Activated B cell treated with CpG ODN at 0.5 μM for 24 hours (primary cell): Measurements from ENCODE around the gene ZSWIM5. TPM values are rescaled to one million over a fixed set of nuclear protein-coding genes. Genes with fewer than 3 reads are reported as not detected.

ENCODE experiments used
- ATAC-seq: fragments of 200-7000 bp; cut with Tn5 transposase; one replicate; pipeline ENCODE4 v1.10.0; 2021; ENCODE audit warnings: low read depth, mild to moderate bottlenecking, moderate library complexity
- CTCF ChIA-PET: fragments of 350-600 bp; sonication (Branson Sonifier 250); formaldehyde crosslinking; loops from one replicate; lab custom pipeline; 2021; ENCODE audit warnings: antibody characterized with exemption; lab: Charles Lee
- POLR2A ChIA-PET: fragments of 350-600 bp; sonication (Branson Sonifier 250); formaldehyde crosslinking; loops from one replicate; lab custom pipeline; 2021; ENCODE audit warnings: antibody characterized with exemption; lab: Charles Lee
- DNase-seq: peaks from one replicate; pipeline ENCODE4 v3.0.0; 2022
- H3K27ac Mint-ChIP-seq: one replicate; pipeline ENCODE4 v1.8.0; 2020; ENCODE audit warnings: mixed read lengths
- H3K27me3 Mint-ChIP-seq: one replicate; pipeline ENCODE4 v1.8.0; 2021; ENCODE audit warnings: mixed read lengths
- H3K36me3 Mint-ChIP-seq: one replicate; pipeline ENCODE4 v1.8.0; 2021; ENCODE audit warnings: low read depth, mixed read lengths
- H3K4me1 Mint-ChIP-seq: one replicate; pipeline ENCODE4 v1.8.0; 2021; ENCODE audit warnings: mixed read lengths
- H3K4me3 Mint-ChIP-seq: one replicate; pipeline ENCODE4 v1.8.0; 2020; ENCODE audit warnings: mild to moderate bottlenecking, mixed read lengths
- H3K9me3 Mint-ChIP-seq: one replicate; pipeline ENCODE4 v1.8.0; 2020; ENCODE audit warnings: mixed read lengths
- intact Hi-C: fragments of 100-400 bp; cut with micrococcal nuclease; formaldehyde crosslinking; loops from one replicate; pipeline ENCODE4 v1.15.1; 2024
- total RNA-seq: library from RNA; stranded (reverse); gene quantifications from 2 replicates; pipeline ENCODE4 v1.2.3, GENCODE V29; 2022
- TF ChIP-seq, protein P1 (sequence below): fragments of 200-600 bp; IDR thresholded peaks from one replicate; pipeline ENCODE4 v1.8.0; 2022; ENCODE audit warnings: antibody characterized with exemption, mild to moderate bottlenecking

Gene ZSWIM5
- total RNA-seq, 1 donor from 2014 or later = 1.6 TPM

DNA sequence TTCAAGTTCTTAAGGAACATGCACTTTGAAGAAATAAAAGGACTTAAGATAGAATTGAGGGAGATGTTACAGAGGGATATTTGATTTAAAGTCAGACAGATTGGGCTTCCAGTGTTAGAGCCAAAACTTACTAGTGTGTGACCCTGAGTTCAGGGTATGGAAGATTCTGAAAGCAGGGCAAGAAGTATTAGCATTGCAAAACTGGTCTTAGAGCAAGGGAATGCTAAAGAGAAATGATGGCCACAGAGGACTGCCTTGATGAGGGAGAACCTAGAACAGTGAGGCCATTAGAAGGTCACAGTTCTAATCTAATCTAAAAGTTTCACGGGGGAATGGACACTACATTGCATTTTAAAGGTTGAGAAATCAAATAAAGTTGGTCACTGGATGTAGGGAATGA lies 148.9 kb downstream of the ZSWIM5 start:
- Mint-ChIP-seq H3K9me3 (no peaks in the 10 kb centered on the region), H3K27ac (no peak overlapping the region), H3K4me3 (no peak overlapping the region), H3K4me1 (peaks cover 14% of the 10 kb centered on the region), H3K36me3 (no peaks in the 10 kb centered on the region), H3K27me3 (no peaks in the 10 kb centered on the region)
- TF ChIP-seq, protein P1, sequence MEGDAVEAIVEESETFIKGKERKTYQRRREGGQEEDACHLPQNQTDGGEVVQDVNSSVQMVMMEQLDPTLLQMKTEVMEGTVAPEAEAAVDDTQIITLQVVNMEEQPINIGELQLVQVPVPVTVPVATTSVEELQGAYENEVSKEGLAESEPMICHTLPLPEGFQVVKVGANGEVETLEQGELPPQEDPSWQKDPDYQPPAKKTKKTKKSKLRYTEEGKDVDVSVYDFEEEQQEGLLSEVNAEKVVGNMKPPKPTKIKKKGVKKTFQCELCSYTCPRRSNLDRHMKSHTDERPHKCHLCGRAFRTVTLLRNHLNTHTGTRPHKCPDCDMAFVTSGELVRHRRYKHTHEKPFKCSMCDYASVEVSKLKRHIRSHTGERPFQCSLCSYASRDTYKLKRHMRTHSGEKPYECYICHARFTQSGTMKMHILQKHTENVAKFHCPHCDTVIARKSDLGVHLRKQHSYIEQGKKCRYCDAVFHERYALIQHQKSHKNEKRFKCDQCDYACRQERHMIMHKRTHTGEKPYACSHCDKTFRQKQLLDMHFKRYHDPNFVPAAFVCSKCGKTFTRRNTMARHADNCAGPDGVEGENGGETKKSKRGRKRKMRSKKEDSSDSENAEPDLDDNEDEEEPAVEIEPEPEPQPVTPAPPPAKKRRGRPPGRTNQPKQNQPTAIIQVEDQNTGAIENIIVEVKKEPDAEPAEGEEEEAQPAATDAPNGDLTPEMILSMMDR = no peak
- ATAC-seq (no peak), DNase-seq (no peak)
- intact Hi-C loops = no loop called here
- ChIA-PET POLR2A (no interaction called here), CTCF (no interaction called here)

DNA sequence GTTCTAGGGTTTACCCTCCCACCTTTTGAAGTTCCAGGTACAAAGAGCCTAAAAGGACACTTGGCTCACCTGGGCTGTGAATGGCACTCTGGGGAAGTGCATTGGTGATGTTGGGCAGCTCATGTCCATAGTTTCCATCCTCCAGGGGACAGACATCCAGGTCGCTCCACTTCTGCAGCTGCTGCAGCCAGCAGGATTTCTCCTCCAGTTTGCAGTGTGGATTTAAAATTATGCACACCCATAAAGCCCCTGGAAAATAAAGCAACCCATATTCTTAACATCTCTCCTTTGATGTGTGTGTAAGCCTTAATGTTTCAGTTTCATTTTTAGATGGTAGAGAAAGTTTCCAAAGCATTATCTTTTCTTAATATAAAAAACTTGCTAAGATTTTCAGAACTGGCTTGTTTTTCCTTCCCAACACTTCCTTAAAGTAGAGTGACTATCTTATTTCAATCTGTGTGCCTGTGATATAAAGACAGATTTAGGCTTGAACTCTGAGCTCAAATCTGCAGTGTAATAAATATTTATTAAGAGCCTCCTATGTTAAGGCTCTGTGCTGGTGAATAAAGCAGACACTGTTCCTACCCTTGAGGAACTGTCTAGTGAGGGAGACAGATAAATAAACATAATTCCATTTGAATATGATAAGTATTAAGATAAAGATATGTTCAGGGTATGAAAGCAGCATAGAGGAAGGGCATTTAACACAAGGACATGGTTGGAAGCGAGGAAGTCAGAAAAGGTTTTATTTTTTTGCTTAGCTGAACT lies 155.2 kb downstream of the ZSWIM5 start:
- no peaks in the 10 kb centered on the region for H3K27me3 Mint-ChIP-seq
- ATAC-seq (peak; percentile 42), DNase-seq (no peak)
- H3K36me3 Mint-ChIP-seq = no peaks in the 10 kb centered on the region
- POLR2A ChIA-PET = interaction anchor here (0.6 to 1.3 kb wide), 4 partner anchors 21 to 293 kb away, joined by 3 to 6 read pairs (median 4); no protein-coding TSS in a partner anchor
- intact Hi-C loops = no loop called here
- H3K27ac Mint-ChIP-seq = peak overlapping the region; percentile 87
- CTCF ChIA-PET = interaction anchor here (1.4 to 1.7 kb wide), 3 partner anchors 33 to 249 kb away, joined by 3 to 4 read pairs (median 4); no protein-coding TSS in a partner anchor
- H3K4me1 Mint-ChIP-seq = peaks cover 30% of the 10 kb centered on the region
- H3K9me3 Mint-ChIP-seq = no peaks in the 10 kb centered on the region
- TF ChIP-seq, protein P1 = no peak
- peak overlapping the region; percentile 64 for H3K4me3 Mint-ChIP-seq

DNA sequence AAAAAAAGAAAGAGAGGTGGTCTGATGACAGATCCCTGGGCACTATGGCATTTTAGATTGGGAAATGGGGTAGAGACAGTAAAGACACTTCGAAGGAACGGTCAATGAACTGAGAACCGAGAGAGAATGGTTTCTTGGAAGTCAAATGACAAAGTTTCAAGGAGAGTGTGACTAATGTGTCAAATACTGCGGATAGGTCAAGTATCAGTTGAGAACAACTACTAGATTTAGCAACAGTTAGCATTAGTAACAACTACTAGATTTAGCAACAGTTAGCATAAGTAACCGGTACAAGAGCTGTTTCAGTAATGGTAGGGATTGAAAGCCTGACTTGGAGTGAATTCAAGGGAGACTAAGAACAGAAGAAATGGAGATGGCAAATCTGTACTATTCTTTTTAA lies 159.4 kb downstream of the ZSWIM5 start:
- intact Hi-C loops = no loop called here
- no peak overlapping the region for H3K27ac Mint-ChIP-seq
- H3K27me3 Mint-ChIP-seq = no peaks in the 10 kb centered on the region
- ATAC-seq (no peak), DNase-seq (no peak)
- no peaks in the 10 kb centered on the region for H3K9me3 Mint-ChIP-seq
- H3K36me3 Mint-ChIP-seq = no peaks in the 10 kb centered on the region
- H3K4me1 Mint-ChIP-seq = peaks cover 14% of the 10 kb centered on the region
- no peak overlapping the region for H3K4me3 Mint-ChIP-seq
- TF ChIP-seq, protein P1 = no peak
- ChIA-PET CTCF (interaction anchor here (0.7 kb wide), 1 partner anchor 13 kb away, joined by 3 read pairs; no protein-coding TSS in a partner anchor), POLR2A (no interaction called here)

- CTCF ChIA-PET = no interaction called here
- DNase-seq = no peak
- POLR2A ChIA-PET = no interaction called here
- TF ChIP-seq, protein P1 = no peak
- ATAC-seq = no peak
- Mint-ChIP-seq H3K4me3 (no peak overlapping the region), H3K4me1 (no peaks in the 10 kb centered on the region), H3K27me3 (no peaks in the 10 kb centered on the region), H3K27ac (no peak overlapping the region), H3K36me3 (no peaks in the 10 kb centered on the region), H3K9me3 (no peaks in the 10 kb centered on the region)
- intact Hi-C loops = no loop called here
Observed at GRCh38 chr1:45044916-45045315, 161.5 kb downstream of the ZSWIM5 start.

- Mint-ChIP-seq H3K4me1 (no peaks in the 10 kb centered on the region), H3K36me3 (no peaks in the 10 kb centered on the region), H3K4me3 (no peak overlapping the region), H3K9me3 (no peaks in the 10 kb centered on the region), H3K27me3 (no peaks in the 10 kb centered on the region), H3K27ac (no peak overlapping the region)
- ATAC-seq (no peak), DNase-seq (no peak)
- CTCF ChIA-PET = no interaction called here
- TF ChIP-seq, protein P1 = no peak
- POLR2A ChIA-PET = no interaction called here
- intact Hi-C loops = no loop called here
Observed at GRCh38 chr1:45043094-45043493, 163.3 kb downstream of the ZSWIM5 start.
